Vagina (tissue), 2 donors: ENCODE results near the gene PXYLP1. TPM values are rescaled to one million over a fixed set of nuclear protein-coding genes. Genes with fewer than 3 reads are reported as not detected.

Source experiments
- DNase-seq, 2 donors: peaks; one replicate each; pipeline ENCODE4 v3.0.0-alpha.2; 2017; ENCODE audit errors: extremely low spot score in 2 of 2
- H3K27ac ChIP-seq: fragments of 200-600 bp; sonication (generic); one replicate; pipeline ENCODE4 v1.5.1; 2019
- H3K27me3 ChIP-seq: fragments of 200-600 bp; sonication (generic); one replicate; pipeline ENCODE4 v1.5.1; 2019
- H3K36me3 ChIP-seq, 2 donors: fragments of 200-600 bp; sonication (generic); one replicate each; pipeline ENCODE4 v1.5.1; 2017 to 2019
- H3K4me1 ChIP-seq: fragments of 200-600 bp; sonication (generic); one replicate; pipeline ENCODE4 v1.5.1; 2019
- H3K4me3 ChIP-seq, 2 donors: fragments of 200-600 bp; sonication (generic); 1 replicate in 1 of 2; 2 replicates in 1 of 2; pipeline ENCODE4 v1.5.1; 2016 to 2019
- H3K9me3 ChIP-seq: fragments of 200-600 bp; sonication (generic); one replicate; pipeline ENCODE4 v1.5.1; 2019
- POLR2A ChIP-seq, 2 donors: fragments of 450-650 bp; IDR thresholded peaks; one replicate each; pipeline ENCODE4 v1.6.1; 2017; ENCODE audit warnings: antibody characterized with exemption in 2 of 2, mild to moderate bottlenecking in 2 of 2, moderate library complexity in 2 of 2
- POLR2AphosphoS5 ChIP-seq, 2 donors: sonication (generic); formaldehyde crosslinking; IDR thresholded peaks; one replicate each; pipeline ENCODE4 v1.9.0; 2017; ENCODE audit warnings: antibody characterized with exemption in 2 of 2, mild to moderate bottlenecking in 2 of 2, low read depth in 1 of 2; ENCODE audit not compliant: insufficient read depth in 1 of 2
- intact Hi-C: fragments of 100-400 bp; cut with DNase I; formaldehyde crosslinking; loops from one replicate; pipeline ENCODE4 v1.15.1; 2023
- total RNA-seq: library from RNA; depleted of rRNA; stranded (reverse); fragments of >200 nt; gene quantifications from one replicate; pipeline ENCODE4 v1.2.3, GENCODE V29; 2016
- TF ChIP-seq, protein P1 (sequence below), 3 experiments: fragments of 450-650 bp in 2 of 3; fragments of 200-600 bp in 1 of 3; sonication (generic) in 1 of 3; IDR thresholded peaks; one replicate each; pipeline ENCODE4 v1.5.1; 2017 to 2019; ENCODE audit warnings: antibody characterized with exemption in 3 of 3, mild to moderate bottlenecking in 2 of 3, moderate library complexity in 2 of 3

Gene PXYLP1
- total RNA-seq, 1 donor from 2014 or later: 16.7 TPM

DNA sequence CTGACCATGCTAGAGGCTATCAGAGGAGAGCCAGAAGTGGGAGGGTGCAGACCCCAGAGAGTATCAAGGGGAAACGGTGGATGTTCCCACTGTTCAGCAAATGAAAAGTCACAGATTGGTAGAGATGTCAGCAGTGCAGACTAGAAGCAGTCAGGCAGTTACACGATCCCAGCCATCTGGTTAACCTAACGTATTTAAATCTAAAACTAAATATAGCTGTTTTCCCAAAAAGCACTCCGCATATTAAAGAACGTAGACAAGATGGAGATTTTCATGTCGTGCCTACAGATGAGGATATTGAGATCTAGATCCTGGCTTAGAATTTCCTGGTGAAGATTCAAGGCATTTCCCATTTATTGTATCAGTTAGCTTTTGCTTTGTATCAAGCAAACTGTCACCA is 25.2 kb downstream of the PXYLP1 start:
- Histone ChIP-seq H3K27ac (no peak overlapping the region), H3K27me3 (no peaks in the 10 kb centered on the region), H3K4me1 (no peaks in the 10 kb centered on the region), H3K9me3 (no peaks in the 10 kb centered on the region), H3K36me3 (no peaks in the 10 kb centered on the region), H3K4me3 (no peak overlapping the region)
- DNase-seq: no peak
- intact Hi-C loops: no loop called here
- TF ChIP-seq, protein P1, sequence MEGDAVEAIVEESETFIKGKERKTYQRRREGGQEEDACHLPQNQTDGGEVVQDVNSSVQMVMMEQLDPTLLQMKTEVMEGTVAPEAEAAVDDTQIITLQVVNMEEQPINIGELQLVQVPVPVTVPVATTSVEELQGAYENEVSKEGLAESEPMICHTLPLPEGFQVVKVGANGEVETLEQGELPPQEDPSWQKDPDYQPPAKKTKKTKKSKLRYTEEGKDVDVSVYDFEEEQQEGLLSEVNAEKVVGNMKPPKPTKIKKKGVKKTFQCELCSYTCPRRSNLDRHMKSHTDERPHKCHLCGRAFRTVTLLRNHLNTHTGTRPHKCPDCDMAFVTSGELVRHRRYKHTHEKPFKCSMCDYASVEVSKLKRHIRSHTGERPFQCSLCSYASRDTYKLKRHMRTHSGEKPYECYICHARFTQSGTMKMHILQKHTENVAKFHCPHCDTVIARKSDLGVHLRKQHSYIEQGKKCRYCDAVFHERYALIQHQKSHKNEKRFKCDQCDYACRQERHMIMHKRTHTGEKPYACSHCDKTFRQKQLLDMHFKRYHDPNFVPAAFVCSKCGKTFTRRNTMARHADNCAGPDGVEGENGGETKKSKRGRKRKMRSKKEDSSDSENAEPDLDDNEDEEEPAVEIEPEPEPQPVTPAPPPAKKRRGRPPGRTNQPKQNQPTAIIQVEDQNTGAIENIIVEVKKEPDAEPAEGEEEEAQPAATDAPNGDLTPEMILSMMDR (IDR thresholded peaks at IDR 0.05): no peak
- TF ChIP-seq POLR2AphosphoS5 (IDR thresholded peaks at IDR 0.05; ENCODE audit: insufficient read depth in 1 of 2, low read depth in 1 of 2) (no peak), POLR2A (IDR thresholded peaks at IDR 0.05) (no peak)

DNA sequence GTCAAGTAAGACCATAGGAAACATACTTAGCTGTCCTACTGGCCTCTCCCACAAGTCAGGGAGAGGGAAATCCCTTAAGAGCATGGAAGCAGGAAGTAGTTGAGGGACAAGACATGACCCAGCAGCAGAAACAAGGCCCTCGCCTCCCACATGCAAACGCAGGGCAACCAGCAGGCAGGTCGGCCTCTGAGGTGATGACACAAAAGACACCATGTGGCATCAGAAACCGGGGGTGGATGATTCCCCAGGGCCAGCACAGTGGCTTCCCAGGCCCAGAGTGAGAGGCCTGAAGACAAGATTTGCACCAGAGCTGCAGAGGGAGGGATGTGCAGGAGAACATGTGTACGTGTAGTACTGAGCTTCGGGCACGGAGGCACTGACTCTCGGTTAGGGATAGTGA is 26.3 kb downstream of the PXYLP1 start:
- Histone ChIP-seq H3K27me3 (no peaks in the 10 kb centered on the region), H3K4me3 (no peak overlapping the region), H3K27ac (no peak overlapping the region), H3K36me3 (no peaks in the 10 kb centered on the region), H3K4me1 (no peaks in the 10 kb centered on the region), H3K9me3 (no peaks in the 10 kb centered on the region)
- TF ChIP-seq POLR2AphosphoS5 (IDR thresholded peaks at IDR 0.05; ENCODE audit: insufficient read depth in 1 of 2, low read depth in 1 of 2): no peak
- no peak for TF ChIP-seq POLR2A (IDR thresholded peaks at IDR 0.05)
- TF ChIP-seq, protein P1 (IDR thresholded peaks at IDR 0.05): no peak
- intact Hi-C loops: no loop called here
- no peak for DNase-seq

DNA sequence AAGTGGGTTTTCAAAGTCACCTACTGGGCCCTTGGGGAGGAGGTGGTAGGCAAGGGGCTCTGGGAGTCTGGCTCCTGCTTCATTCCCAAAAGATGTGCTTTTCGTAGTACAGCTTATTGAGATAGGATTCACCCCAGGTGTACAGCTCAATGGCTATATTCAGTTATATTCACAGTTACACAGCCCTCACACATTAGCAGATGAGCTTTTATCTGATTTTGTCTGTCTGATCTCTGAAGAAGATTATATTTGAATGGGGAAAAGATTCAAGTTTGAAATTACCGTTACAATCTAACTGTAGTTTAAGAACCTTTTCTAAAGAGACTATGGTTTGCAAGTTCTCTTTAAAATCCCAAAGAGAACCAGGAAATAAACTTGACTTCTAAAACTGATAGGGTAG is 27.3 kb downstream of the PXYLP1 start:
- intact Hi-C loops: no loop called here
- Histone ChIP-seq H3K27ac (no peak overlapping the region), H3K4me3 (no peak overlapping the region), H3K27me3 (no peaks in the 10 kb centered on the region), H3K9me3 (no peaks in the 10 kb centered on the region), H3K4me1 (no peaks in the 10 kb centered on the region), H3K36me3 (no peaks in the 10 kb centered on the region)
- no peak for DNase-seq
- TF ChIP-seq POLR2AphosphoS5 (IDR thresholded peaks at IDR 0.05; ENCODE audit: insufficient read depth in 1 of 2, low read depth in 1 of 2) (no peak), POLR2A (IDR thresholded peaks at IDR 0.05) (no peak)
- TF ChIP-seq, protein P1 (IDR thresholded peaks at IDR 0.05): no peak

DNA sequence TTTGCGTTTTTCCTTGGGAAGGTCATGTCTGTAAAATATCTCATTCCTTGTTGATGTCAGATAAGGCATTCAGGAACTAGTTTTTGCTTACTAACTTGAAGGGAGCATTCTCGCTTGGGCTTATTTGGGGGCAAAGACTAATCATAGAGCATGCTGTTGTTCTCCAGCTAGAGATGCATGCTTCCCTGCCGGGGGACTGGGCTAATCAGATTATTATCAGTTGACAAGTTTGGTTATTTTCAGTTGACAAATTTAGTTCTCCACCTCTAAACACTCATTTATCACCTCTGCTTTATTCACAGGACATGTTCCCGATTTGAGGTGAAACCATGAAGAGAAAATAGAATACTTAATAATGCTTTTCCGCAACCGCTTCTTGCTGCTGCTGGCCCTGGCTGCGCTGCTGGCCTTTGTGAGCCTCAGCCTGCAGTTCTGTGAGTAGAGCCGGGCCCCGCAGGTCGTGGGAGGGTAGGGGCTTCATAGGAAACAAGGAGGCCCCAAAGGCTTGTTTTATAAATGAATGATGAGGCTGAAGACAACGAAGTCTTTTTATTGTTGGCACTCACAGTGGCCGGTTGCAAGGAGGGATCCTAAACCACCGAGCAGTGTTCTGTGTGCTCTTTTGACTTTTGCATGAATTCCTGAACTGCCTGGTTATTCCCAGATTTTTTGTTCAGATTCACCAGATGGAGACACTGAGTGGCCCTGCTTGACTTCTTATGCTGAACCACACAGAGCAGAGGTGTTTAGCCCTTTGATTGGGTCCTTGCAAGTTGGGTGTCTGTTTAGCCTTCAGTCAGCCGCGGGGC is 28.4 kb downstream of the PXYLP1 start:
- no peak overlapping the region for H3K4me3 ChIP-seq
- intact Hi-C loops: no loop called here
- TF ChIP-seq POLR2AphosphoS5 (IDR thresholded peaks at IDR 0.05; ENCODE audit: insufficient read depth in 1 of 2, low read depth in 1 of 2) (no peak), POLR2A (IDR thresholded peaks at IDR 0.05) (no peak)
- TF ChIP-seq, protein P1 (IDR thresholded peaks at IDR 0.05): no peak
- no peaks in the 10 kb centered on the region for H3K4me1 ChIP-seq
- no peaks in the 10 kb centered on the region for H3K9me3 ChIP-seq
- no peak overlapping the region for H3K27ac ChIP-seq
- no peaks in the 10 kb centered on the region for H3K27me3 ChIP-seq
- no peaks in the 10 kb centered on the region for H3K36me3 ChIP-seq
- DNase-seq: no peak

DNA sequence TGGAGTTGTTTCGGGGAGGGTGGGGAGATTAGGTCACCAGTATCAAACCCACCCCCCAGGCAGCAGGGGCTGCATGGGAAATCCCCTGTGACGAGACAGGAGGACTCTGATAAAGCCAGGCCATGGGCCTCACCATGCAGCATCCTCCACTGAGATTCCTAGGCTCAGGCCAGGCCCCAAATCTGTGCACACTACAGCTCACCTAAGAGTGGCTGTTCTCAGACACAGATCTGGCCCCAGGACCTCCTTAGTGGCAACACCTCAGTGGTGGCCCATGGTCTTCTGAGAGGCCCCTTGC is 29.0 kb downstream of the PXYLP1 start:
- TF ChIP-seq POLR2A (IDR thresholded peaks at IDR 0.05) (no peak), POLR2AphosphoS5 (IDR thresholded peaks at IDR 0.05; ENCODE audit: insufficient read depth in 1 of 2, low read depth in 1 of 2) (no peak)
- TF ChIP-seq, protein P1 (IDR thresholded peaks at IDR 0.05): no peak
- Histone ChIP-seq H3K27me3 (no peaks in the 10 kb centered on the region), H3K4me3 (no peak overlapping the region), H3K4me1 (no peaks in the 10 kb centered on the region), H3K27ac (no peak overlapping the region), H3K9me3 (no peaks in the 10 kb centered on the region), H3K36me3 (no peaks in the 10 kb centered on the region)
- no peak for DNase-seq
- intact Hi-C loops: no loop called here
